AG04450 (cell line): ENCODE measurements around the gene MSI1. TPM values are rescaled to one million over a fixed set of nuclear protein-coding genes. Genes with fewer than 3 reads are reported as not detected.

Source experiments
- CTCF ChIA-PET: fragments of 300-600, 350-600 bp; formaldehyde crosslinking; extraction: SDS; loops from one replicate; lab custom pipeline; 2022; ENCODE audit warnings: antibody characterized with exemption, inconsistent platforms; lab: Charles Lee
- POLR2A ChIA-PET: fragments of 350-600 bp; formaldehyde crosslinking; extraction: SDS; loops from one replicate; lab custom pipeline; 2021; ENCODE audit warnings: antibody characterized with exemption, inconsistent platforms; lab: Yijun Ruan, JAX
- DNase-seq: peaks from one replicate; pipeline ENCODE4 v3.0.0-alpha.2; 2011; ENCODE audit warnings: low read depth, low spot score
- H3K27ac ChIP-seq: one replicate; pipeline ENCODE4 v1.5.1; 2012; ENCODE audit warnings: low read depth, low read length, control low read depth
- H3K27me3 ChIP-seq: one replicate; pipeline ENCODE4 v1.6.0; 2012; ENCODE audit warnings: low read length; ENCODE audit not compliant: control insufficient read depth, insufficient read depth
- H3K4me3 ChIP-seq: 2 replicates; pipeline ENCODE4 v1.5.1; 2011; ENCODE audit warnings: mild to moderate bottlenecking, low read depth, low read length, control low read depth
- H3K9me3 ChIP-seq: 2 replicates; pipeline ENCODE4 v1.5.1; 2012; ENCODE audit warnings: low read length; ENCODE audit not compliant: control insufficient read depth, insufficient read depth
- polyA plus RNA-seq: library from polyadenylated mRNA; depleted of rRNA; stranded (reverse); fragments of >200 nt; gene quantifications from 2 replicates; pipeline ENCODE4 v1.2.3, GENCODE V29; 2011
- TF ChIP-seq, protein P1 (sequence below): IDR thresholded peaks from 2 replicates; pipeline ENCODE4 v1.5.1; 2011; ENCODE audit warnings: low read depth, low read length, control low read depth, inconsistent platforms

Gene MSI1
- polyA plus RNA-seq, 1 experiment, result not detected

DNA sequence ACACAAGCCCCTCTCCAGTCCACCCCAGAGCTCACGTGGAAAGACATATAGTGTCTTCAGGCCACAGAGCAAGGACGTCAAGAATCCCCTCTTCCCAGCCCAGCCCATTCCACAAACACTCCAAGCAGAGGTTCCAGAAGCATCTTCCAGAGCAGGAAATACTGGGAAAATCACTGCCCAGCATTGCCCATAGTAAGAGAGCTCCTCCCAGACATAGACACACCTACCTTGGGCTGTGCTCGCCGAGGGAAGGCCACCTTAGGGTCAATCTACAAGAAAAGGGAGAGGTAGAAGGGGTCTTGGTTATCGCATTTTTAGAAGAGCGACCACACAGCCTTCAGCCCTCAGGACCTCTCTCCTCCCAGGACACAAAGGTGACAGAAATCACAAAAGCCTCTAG, 4.5 kb downstream of the MSI1 start:
- DNase-seq, result no peak
- ChIA-PET CTCF (no interaction called here), POLR2A (no interaction called here)
- TF ChIP-seq, protein P1, sequence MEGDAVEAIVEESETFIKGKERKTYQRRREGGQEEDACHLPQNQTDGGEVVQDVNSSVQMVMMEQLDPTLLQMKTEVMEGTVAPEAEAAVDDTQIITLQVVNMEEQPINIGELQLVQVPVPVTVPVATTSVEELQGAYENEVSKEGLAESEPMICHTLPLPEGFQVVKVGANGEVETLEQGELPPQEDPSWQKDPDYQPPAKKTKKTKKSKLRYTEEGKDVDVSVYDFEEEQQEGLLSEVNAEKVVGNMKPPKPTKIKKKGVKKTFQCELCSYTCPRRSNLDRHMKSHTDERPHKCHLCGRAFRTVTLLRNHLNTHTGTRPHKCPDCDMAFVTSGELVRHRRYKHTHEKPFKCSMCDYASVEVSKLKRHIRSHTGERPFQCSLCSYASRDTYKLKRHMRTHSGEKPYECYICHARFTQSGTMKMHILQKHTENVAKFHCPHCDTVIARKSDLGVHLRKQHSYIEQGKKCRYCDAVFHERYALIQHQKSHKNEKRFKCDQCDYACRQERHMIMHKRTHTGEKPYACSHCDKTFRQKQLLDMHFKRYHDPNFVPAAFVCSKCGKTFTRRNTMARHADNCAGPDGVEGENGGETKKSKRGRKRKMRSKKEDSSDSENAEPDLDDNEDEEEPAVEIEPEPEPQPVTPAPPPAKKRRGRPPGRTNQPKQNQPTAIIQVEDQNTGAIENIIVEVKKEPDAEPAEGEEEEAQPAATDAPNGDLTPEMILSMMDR, result no peak
- H3K4me3 ChIP-seq, result no peak overlapping the region
- H3K27me3 ChIP-seq, result peaks cover 66% of the 10 kb centered on the region
- no peaks in the 10 kb centered on the region; the same call in 1 of the 2 replicates for H3K9me3 ChIP-seq
- H3K27ac ChIP-seq, result no peak overlapping the region

DNA sequence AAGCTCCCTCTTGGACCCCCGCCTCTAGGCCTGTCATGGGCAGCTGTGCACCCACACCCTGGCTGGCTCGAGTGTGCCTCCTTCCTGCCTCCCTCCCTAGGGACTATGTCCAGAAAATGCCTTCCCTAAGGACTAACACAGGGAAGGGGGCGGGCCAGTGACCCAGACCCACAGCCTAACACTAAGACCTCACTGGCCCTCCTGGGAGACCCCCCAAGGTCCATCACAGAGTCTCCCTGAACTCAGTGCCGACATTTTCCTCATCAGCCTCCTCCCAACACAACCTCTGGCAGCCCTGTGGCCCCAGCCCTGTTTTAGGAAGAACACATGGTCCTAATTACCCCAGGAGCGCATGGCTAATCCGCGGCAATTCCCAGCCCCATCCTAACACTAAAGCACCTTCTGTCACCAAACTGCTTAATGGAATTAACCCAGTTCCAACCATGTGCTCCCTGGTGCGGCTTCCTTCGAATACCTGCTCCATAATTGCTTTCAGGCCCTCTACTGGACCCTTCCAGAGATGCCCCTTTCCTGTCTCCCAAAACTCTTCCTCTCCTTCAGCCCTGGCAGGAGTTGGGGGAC, 5.6 kb downstream of the MSI1 start:
- Histone ChIP-seq H3K27me3 (peaks cover 72% of the 10 kb centered on the region), H3K9me3 (no peaks in the 10 kb centered on the region; the same call in 1 of the 2 replicates), H3K27ac (no peak overlapping the region), H3K4me3 (no peak overlapping the region)
- CTCF ChIA-PET, result interaction anchor here (0.8 kb wide), 1 partner anchor 38 kb away, joined by 3 read pairs; no protein-coding TSS in a partner anchor
- POLR2A ChIA-PET, result no interaction called here
- DNase-seq, result no peak
- TF ChIP-seq, protein P1, result no peak

DNA sequence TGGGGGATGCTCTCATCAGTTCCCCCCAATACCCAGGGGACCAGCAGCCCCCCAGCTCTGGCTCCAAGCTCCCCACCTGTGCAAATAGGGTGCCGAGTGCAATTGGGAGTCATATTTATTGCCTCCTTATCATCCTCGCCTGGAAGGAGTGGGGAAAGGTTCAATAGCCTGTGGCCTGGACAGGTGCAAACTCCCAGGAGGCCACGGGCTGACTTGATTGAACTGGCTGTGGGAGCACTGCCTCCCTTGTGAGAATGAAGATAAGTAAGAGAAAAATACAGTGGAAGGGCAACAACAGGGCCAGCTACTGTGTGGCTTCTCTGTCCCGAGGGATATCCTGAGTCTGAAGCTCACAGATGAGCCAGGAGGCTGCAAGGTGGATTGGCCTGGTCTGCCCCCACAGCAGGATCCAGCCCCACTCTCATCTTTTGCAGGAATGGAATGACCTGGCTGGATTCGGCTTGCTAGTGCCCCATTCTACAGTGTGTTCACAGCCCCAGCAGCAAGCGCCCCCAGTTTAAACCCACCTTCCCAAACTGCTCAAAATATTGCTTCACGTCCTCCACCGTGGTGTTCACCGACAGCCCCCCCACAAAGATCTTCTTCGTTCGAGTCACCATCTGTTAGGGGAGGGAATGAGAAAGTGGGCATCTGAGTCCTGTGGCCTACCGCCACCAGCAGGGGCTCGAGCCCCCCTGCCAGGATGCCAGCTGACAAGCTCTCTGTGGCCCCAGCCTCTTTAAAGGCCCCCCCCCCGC, 6.3 kb downstream of the MSI1 start:
- POLR2A ChIA-PET, result interaction anchor here (0.5 to 1.0 kb wide), 2 partner anchors 18 to 1931 kb away, joined by 3 to 10 read pairs; no protein-coding TSS in a partner anchor
- CTCF ChIA-PET, result interaction anchor here (0.8 to 3.3 kb wide), 3 partner anchors 37 to 68 kb away, joined by 3 to 29 read pairs (median 3); partner anchors contain the start of gene SIRT4
- peaks cover 71% of the 10 kb centered on the region for H3K27me3 ChIP-seq
- TF ChIP-seq, protein P1, result no peak
- H3K27ac ChIP-seq, result no peak overlapping the region
- H3K9me3 ChIP-seq, result no peaks in the 10 kb centered on the region; the same call in 1 of the 2 replicates
- no peak for DNase-seq
- no peak overlapping the region for H3K4me3 ChIP-seq

DNA sequence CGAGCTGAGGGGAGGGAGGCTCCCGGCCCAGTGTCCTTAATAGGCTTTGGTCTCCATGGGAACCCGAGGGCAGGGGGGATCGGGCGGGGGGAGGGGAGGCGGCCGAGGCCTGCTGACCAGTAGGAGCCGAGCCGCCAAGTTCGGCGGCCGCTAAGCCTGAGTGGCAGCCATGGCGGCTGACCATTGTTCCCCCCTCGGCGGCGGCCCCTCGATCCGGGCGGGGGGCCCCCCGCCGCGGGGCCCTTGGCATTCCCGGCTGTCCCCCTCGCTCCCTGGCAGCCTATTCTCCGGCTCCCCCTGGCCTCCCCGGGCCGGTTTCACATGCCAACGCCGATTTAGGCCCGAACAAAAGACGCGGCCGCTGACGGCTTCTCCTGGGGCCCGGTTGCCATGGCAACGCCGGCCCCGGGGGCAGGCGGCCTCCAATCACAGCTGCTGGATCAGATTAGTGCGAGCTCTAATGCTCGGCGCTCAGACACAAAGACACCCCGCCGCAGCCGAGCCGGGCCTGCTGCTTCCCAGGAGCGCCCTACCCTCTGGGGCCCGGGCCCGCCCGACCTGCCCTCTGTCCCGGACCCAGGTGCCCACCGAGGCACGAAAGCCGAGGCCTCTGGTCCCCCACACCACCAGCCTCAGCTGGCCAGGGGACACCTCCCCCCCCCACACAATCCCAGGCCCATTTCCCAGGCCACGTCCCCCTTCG, 7.3 kb downstream of the MSI1 start:
- Histone ChIP-seq H3K27ac (no peak overlapping the region), H3K4me3 (peak overlapping the region; percentile 39; the same call in 1 of the 2 replicates), H3K27me3 (peaks cover 62% of the 10 kb centered on the region), H3K9me3 (no peaks in the 10 kb centered on the region; the same call in 1 of the 2 replicates)
- CTCF ChIA-PET, result interaction anchor here (1.1 to 3.3 kb wide), 3 partner anchors 10 to 69 kb away, joined by 3 to 29 read pairs (median 5); partner anchors contain the start of gene SIRT4
- TF ChIP-seq, protein P1, result no peak
- POLR2A ChIA-PET, result interaction anchor here (0.5 to 1.0 kb wide), 3 partner anchors 17 to 1932 kb away, joined by 3 to 10 read pairs (median 3); no protein-coding TSS in a partner anchor
- DNase-seq, result peak; percentile 21
